ENCODE measurements around the gene ADAMTS7. TPM values are rescaled to one million over a fixed set of nuclear protein-coding genes. Genes with fewer than 3 reads are reported as not detected.
"Not testable (repeated sequence)": the region's sequence is repeated elsewhere in the genome, so short reads cannot be mapped to it uniquely, and the experiment has no call there.

ADAMTS7 gene
- total RNA-seq, 2 donors from 2014 or later, result 20.8 to 39.2 TPM

DNA sequence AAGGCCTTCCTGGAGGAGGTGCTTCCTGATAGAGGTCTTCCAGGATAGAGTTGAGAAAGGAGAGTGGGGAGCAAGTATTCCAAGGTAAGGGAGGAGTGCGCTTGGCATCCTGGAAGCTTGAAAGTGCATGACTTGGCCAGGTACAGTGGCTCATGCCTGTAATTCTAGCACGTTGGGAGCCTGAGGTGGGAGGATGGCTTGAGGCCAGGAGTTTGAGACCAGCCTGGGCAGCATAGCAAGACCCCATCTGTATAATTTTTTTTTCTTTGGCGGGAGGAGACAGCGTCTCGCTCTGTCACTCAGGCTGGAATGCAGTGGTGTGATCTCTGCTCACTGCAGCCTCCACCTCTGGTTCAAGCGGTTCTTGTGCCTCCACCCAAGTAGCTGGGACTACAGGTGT is 42.2 kb upstream of the ADAMTS7 start:
- no peak for DNase-seq (ENCODE audit: low spot score)
- Histone ChIP-seq H3K36me3 (no peaks in the 10 kb centered on the region), H3K27ac (no peak overlapping the region), H3K27me3 (no peaks in the 10 kb centered on the region), H3K9me3 (no peaks in the 10 kb centered on the region), H3K4me3 (no peak overlapping the region), H3K4me1 (no peaks in the 10 kb centered on the region)
- TF ChIP-seq, protein P1, sequence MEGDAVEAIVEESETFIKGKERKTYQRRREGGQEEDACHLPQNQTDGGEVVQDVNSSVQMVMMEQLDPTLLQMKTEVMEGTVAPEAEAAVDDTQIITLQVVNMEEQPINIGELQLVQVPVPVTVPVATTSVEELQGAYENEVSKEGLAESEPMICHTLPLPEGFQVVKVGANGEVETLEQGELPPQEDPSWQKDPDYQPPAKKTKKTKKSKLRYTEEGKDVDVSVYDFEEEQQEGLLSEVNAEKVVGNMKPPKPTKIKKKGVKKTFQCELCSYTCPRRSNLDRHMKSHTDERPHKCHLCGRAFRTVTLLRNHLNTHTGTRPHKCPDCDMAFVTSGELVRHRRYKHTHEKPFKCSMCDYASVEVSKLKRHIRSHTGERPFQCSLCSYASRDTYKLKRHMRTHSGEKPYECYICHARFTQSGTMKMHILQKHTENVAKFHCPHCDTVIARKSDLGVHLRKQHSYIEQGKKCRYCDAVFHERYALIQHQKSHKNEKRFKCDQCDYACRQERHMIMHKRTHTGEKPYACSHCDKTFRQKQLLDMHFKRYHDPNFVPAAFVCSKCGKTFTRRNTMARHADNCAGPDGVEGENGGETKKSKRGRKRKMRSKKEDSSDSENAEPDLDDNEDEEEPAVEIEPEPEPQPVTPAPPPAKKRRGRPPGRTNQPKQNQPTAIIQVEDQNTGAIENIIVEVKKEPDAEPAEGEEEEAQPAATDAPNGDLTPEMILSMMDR (IDR thresholded peaks at IDR 0.05), result no peak

DNA sequence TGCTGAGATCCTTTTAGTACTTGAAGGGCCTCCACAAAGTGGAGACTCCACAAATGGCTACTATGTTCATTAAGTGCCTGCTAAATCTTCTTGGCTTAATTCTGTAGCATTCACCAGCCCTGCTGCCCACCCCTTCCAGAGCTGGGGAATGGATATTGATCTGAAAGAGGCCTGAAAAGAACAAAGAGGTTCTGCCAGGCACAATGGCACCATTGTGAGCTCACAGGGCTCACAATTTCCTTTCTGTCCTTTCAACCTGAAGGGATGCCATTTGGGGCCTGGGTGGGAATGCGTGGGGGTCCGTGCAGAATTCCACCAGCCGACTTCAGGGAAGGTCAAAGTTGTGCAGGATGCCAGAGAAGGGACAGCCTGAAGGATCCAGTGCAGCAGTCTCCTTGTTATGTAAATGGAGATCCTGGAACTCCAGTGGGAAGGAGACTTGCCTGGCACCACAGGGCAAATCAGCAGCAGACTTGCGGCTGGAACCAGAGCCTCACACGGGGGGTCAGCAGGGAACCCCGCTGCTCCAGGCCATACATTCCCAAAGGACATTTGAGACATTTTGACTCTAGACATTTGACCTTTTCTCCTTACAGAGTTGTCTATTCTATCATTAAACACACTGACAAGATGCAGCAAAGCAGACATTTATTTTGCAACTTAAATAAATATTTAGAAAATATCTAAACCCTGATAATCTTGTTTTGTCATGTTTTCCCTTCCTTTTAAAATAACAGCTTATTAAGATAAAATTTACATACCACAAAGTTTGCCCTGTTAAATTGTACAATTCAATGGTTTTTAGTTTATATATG is 39.9 kb upstream of the ADAMTS7 start:
- H3K36me3 ChIP-seq, result no peaks in the 10 kb centered on the region
- TF ChIP-seq, protein P1 (IDR thresholded peaks at IDR 0.05), result no peak
- H3K9me3 ChIP-seq, result no peaks in the 10 kb centered on the region
- H3K4me1 ChIP-seq, result no peaks in the 10 kb centered on the region
- H3K4me3 ChIP-seq, result no peak overlapping the region
- no peak for DNase-seq (ENCODE audit: low spot score)
- H3K27me3 ChIP-seq, result no peaks in the 10 kb centered on the region
- no peak overlapping the region for H3K27ac ChIP-seq

DNA sequence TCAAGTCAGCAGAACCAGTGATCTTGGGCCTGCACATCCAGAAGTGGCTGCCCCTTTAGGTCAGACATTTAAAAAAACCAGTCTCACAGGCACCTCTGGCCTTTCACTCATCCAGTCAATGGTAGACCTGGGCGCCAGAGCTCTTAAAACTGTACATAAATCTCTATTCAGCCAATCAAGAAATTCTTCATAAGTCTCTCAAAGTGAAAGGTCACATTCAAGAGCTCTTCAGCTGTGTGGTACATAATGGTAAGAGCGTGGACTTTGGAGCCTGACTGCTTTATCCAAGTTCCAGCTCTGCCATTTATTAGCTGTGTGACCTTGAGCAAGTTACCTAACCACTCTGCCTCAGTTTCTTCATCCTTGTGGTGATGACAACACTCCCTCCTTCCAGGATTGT is 39.1 kb upstream of the ADAMTS7 start:
- TF ChIP-seq, protein P1 (IDR thresholded peaks at IDR 0.05), result no peak
- no peaks in the 10 kb centered on the region for H3K36me3 ChIP-seq
- no peaks in the 10 kb centered on the region for H3K9me3 ChIP-seq
- no peaks in the 10 kb centered on the region for H3K27me3 ChIP-seq
- H3K27ac ChIP-seq, result no peak overlapping the region
- no peak for DNase-seq (ENCODE audit: low spot score)
- H3K4me3 ChIP-seq, result no peak overlapping the region
- H3K4me1 ChIP-seq, result no peaks in the 10 kb centered on the region

DNA sequence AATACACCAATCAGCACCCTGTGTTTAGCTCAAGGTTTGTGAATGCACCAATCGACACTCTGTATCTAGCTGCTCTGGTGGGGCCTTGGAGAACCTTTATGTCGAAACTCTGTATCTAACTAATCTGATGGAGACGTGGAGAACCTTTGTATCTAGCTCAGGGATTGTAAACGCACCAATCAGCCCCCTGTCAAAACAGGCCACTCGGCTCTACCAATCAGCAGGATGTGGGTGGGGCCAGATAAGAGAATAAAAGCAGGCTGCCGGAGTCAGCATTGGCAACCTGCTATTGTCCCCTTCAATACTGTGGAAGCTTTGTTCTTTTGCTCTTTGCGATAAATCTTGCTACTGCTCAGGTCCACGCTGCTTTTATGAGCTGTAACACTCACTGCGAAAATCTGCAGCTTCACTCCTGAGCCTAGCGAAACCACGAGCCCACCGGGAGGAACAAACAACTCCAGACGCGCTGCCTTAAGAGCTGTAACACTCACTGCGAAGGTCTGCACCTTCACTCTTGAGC is 36.2 kb upstream of the ADAMTS7 start:
- H3K27me3 ChIP-seq; H3K36me3 ChIP-seq; H3K9me3 ChIP-seq; H3K4me3 ChIP-seq; H3K4me1 ChIP-seq; H3K27ac ChIP-seq; DNase-seq (ENCODE audit: low spot score): not testable (repeated sequence)

DNA sequence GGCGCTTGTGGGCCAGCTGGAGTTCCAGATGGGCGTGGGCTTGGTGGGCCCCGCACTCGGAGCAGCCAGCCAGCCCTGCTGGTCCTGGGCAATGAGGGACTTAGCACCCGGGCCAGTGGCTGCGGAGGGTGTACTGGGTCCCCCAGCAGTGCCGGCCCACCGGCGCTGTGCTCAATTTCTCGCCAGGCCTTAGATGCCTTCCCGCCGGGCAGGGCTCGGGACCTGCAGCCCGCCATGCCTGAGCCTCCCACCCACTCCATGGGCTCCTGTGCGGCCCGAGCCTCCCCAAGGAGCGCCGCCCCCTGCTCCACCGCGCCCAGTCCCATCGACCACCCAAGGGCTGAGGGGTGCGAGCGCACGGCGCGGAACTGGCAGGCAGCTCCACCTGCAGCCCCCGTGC is 35.6 kb upstream of the ADAMTS7 start:
- DNase-seq (ENCODE audit: low spot score); H3K4me3 ChIP-seq; H3K9me3 ChIP-seq; H3K36me3 ChIP-seq; H3K4me1 ChIP-seq; H3K27ac ChIP-seq; H3K27me3 ChIP-seq: not testable (repeated sequence)

DNA sequence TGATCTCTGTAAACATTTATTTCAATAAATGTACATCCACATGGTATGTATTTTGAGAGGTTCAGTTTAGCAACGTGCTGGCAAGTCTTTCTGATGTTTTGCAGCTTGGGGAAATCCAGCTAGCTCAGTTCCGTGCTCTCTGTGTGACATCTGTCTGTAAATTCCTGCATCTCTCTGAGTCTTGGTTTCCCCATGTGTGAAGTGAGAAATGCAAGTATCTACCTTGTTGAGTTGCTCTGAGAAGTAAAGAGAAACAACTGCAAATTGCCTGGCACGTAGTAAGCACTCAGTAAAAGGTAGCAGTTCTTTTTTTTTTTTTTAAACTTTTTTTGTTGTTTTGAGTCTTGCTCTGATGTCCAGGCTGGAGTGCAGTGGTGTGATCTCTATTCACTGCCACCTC is 31.3 kb upstream of the ADAMTS7 start:
- Histone ChIP-seq H3K27me3 (no peaks in the 10 kb centered on the region), H3K4me3 (no peak overlapping the region), H3K4me1 (peaks cover 0 to 7% of the 10 kb centered on the region in 2 donors), H3K36me3 (no peaks in the 10 kb centered on the region), H3K27ac (no peak overlapping the region), H3K9me3 (no peaks in the 10 kb centered on the region)
- TF ChIP-seq, protein P1 (IDR thresholded peaks at IDR 0.05), result no peak
- no peak for DNase-seq (ENCODE audit: low spot score)

DNA sequence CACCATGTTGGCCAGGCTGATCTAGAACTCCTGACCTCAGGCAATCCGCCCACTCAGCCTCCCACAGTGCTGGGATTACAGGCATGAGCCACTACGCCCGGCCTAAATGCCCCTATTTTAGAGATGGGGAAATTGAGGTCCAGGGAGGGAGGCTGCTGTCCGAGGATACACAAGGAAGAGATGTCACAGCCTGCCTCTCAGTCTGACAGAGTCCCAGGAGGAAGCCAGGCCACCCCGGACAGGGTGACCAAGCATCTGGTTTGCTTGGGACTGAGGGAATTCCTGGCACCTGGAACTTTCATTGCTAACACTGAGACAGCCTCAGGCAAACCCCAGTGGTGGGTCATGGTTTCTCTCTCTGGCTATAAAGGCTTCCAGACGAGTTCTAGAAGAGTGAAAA is 30.6 kb upstream of the ADAMTS7 start:
- no peak overlapping the region for H3K4me3 ChIP-seq
- DNase-seq (ENCODE audit: low spot score), result no peak
- no peaks in the 10 kb centered on the region for H3K36me3 ChIP-seq
- TF ChIP-seq, protein P1 (IDR thresholded peaks at IDR 0.05), result no peak
- H3K9me3 ChIP-seq, result no peaks in the 10 kb centered on the region
- no peak overlapping the region for H3K27ac ChIP-seq
- H3K27me3 ChIP-seq, result no peaks in the 10 kb centered on the region
- peaks cover 0 to 7% of the 10 kb centered on the region in 2 donors for H3K4me1 ChIP-seq

Measured in right atrium auricular region (tissue), 2 donors.